ENCODE results near the gene PIK3R2. TPM values are rescaled to one million over a fixed set of nuclear protein-coding genes. Genes with fewer than 3 reads are reported as not detected.

Gene PIK3R2
- total RNA-seq, 4 donors from 2014 or later, result 14.4 to 33.0 (median 19.8) TPM

DNA sequence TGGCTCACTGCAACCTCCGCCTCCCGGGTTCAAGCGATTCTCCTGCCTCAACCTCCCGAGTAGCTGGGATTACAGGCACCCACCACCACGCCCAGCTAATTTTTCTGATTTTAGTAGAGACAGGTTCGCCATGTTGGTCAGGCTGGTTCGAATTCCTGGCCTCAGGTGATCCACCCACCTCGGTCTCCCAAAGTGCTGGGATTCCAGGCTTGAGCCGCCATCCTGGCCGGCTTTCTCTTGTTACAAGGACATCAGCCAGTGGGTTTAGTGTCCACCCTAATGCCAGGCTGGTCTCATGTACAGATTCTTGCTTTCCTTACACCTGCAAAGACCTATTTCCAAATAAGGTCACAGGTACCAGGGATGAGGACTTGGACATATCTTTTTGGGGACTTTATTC lies 6.8 kb downstream of the PIK3R2 start:
- no peak for DNase-seq
- Histone ChIP-seq H3K36me3 (peaks cover 10 to 21% of the 10 kb centered on the region in 2 donors), H3K4me1 (peaks cover 22 to 36% of the 10 kb centered on the region in 2 donors), H3K4me3 (replicated peaks in 1 of 3) (no peak overlapping the region), H3K27ac (no peak overlapping the region), H3K9me3 (no peaks in the 10 kb centered on the region), H3K27me3 (no peaks in the 10 kb centered on the region)
- 95 to 99% methylated on average over 10 of the region's 10 CpGs for WGBS, 2 donors
- intact Hi-C loops (cut with DNase I), result loop anchor here (5.0 to 10.0 kb wide), 3 partner anchors 42 to 155 kb away; partner anchors contain the start of genes ARRDC2 and RAB3A
- no peak for TF ChIP-seq POLR2A (IDR thresholded peaks at IDR 0.05)
- TF ChIP-seq, protein P1, sequence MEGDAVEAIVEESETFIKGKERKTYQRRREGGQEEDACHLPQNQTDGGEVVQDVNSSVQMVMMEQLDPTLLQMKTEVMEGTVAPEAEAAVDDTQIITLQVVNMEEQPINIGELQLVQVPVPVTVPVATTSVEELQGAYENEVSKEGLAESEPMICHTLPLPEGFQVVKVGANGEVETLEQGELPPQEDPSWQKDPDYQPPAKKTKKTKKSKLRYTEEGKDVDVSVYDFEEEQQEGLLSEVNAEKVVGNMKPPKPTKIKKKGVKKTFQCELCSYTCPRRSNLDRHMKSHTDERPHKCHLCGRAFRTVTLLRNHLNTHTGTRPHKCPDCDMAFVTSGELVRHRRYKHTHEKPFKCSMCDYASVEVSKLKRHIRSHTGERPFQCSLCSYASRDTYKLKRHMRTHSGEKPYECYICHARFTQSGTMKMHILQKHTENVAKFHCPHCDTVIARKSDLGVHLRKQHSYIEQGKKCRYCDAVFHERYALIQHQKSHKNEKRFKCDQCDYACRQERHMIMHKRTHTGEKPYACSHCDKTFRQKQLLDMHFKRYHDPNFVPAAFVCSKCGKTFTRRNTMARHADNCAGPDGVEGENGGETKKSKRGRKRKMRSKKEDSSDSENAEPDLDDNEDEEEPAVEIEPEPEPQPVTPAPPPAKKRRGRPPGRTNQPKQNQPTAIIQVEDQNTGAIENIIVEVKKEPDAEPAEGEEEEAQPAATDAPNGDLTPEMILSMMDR (IDR thresholded peaks at IDR 0.05), result no peak

DNA sequence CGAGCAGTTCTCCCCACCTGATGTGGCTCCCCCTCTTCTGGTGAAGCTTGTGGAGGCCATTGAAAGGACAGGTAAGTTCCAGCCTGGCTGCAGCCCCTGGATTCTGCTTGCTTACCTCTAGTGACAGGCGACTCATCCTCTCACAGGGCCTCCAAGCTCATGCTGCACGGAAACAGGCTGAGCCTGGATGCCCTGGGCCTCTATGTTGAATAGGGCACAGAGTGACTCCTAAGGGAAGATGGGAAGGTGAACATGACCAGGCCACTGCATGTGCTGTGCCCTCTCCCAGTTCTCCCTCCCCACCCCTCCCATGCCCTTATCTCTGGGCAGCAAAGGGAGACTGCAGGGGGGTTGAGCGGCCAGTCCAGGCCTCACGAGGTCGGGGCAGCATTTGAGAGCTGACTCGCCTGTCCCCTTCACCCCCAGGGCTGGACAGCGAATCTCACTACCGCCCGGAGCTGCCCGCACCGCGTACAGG lies 7.6 kb downstream of the PIK3R2 start:
- DNase-seq, result no peak
- WGBS, 2 donors, result 77 to 85% methylated on average over 11 to 12 of the region's 13 CpGs
- TF ChIP-seq, protein P1 (IDR thresholded peaks at IDR 0.05), result no peak
- TF ChIP-seq POLR2A (IDR thresholded peaks at IDR 0.05), result no peak
- intact Hi-C loops (cut with DNase I), result loop anchor here (5.0 kb wide), 2 partner anchors 42 to 43 kb away; partner anchors contain the start of gene RAB3A
- H3K4me1 ChIP-seq, result peaks cover 22 to 36% of the 10 kb centered on the region in 2 donors
- peak overlapping the region in 2 of 3 donors; percentile 45 to 66 for H3K27ac ChIP-seq
- H3K27me3 ChIP-seq, result no peaks in the 10 kb centered on the region
- peaks cover 10 to 23% of the 10 kb centered on the region in 2 donors for H3K36me3 ChIP-seq
- H3K9me3 ChIP-seq, result no peaks in the 10 kb centered on the region
- no peak overlapping the region for H3K4me3 ChIP-seq (replicated peaks in 1 of 3)

DNA sequence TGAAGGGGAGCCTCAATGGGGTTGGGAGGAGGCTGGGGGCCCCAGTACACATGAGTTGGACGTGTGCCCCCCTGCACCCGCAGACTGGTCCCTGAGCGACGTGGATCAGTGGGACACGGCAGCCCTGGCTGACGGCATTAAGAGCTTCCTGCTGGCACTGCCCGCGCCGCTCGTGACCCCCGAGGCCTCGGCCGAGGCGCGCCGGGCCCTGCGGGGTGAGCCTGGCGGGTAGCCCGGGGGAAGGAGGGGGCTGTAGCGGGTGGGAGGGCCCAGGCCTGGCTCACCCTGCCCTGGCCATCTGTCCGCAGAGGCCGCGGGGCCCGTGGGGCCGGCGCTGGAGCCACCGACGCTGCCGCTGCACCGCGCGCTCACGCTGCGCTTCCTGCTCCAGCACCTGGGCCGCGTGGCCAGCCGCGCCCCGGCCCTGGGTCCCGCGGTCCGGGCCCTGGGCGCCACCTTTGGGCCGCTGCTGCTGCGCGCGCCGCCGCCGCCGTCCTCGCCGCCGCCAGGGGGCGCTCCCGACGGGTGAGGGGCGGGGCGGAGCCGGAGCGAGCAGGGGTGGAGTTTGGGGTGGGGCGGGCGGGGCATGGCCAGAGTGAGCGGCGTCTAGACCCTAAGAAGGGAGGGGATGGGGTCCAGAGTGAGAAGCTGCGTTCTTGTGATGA lies 8.1 kb downstream of the PIK3R2 start:
- TF ChIP-seq, protein P1 (IDR thresholded peaks at IDR 0.05), result peak in 4 of 6 experiments; percentile 20 to 99 (median 76)
- peak in 1 of 2 donors; percentile 17 for TF ChIP-seq POLR2A (IDR thresholded peaks at IDR 0.05)
- Histone ChIP-seq H3K4me1 (peaks cover 22 to 31% of the 10 kb centered on the region in 2 donors), H3K27ac (peak overlapping the region; percentile 32 to 66 (median 45)), H3K9me3 (no peaks in the 10 kb centered on the region), H3K27me3 (no peaks in the 10 kb centered on the region), H3K4me3 (replicated peaks in 1 of 3) (no peak overlapping the region), H3K36me3 (peaks cover 14 to 28% of the 10 kb centered on the region in 2 donors)
- intact Hi-C loops (cut with DNase I), result loop anchor here (5.0 kb wide), 2 partner anchors 41 to 44 kb away; partner anchors contain the start of gene RAB3A
- DNase-seq, result peak; percentile 63 to 74
- 18 to 49% methylated on average over 7 to 16 of the region's 66 CpGs for WGBS, 2 donors

DNA sequence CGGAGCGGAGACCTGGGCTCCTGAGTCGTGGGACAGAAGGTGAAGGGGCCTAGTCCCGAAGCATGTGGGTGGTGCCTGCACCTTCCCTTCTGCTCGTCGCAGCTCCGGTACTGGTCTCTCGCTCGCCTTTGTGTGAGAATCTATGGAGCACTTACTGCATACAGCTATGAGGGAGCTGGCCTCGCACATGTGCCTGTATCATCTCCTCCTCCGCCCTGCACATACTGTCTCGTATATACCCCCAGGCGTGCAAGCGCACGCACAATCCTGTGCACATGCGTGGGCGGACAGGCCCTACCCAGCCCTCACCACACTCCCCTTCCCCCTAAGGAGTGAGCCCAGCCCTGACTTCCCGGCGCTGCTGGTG lies 8.7 kb downstream of the PIK3R2 start:
- intact Hi-C loops (cut with DNase I), result loop anchor here (5.0 kb wide), 2 partner anchors 41 to 44 kb away; partner anchors contain the start of gene RAB3A
- 78% methylated on average over 19 of the region's 19 CpGs for WGBS, 2 donors
- DNase-seq, result no peak

More for the DNA sequence above, 8.7 kb downstream of the PIK3R2 start:
- no peak for TF ChIP-seq POLR2A (IDR thresholded peaks at IDR 0.05)
- TF ChIP-seq, protein P1 (IDR thresholded peaks at IDR 0.05), result no peak
- Histone ChIP-seq H3K9me3 (no peaks in the 10 kb centered on the region), H3K27ac (peak overlapping the region in 1 of 3 donors; percentile 34), H3K36me3 (peaks cover 15 to 32% of the 10 kb centered on the region in 2 donors), H3K4me3 (replicated peaks in 1 of 3) (no peak overlapping the region), H3K27me3 (no peaks in the 10 kb centered on the region), H3K4me1 (peaks cover 19 to 27% of the 10 kb centered on the region in 2 donors)
